WTC11 (cell line): Measurements from ENCODE around the gene FSHR. TPM values are rescaled to one million over a fixed set of nuclear protein-coding genes. Genes with fewer than 3 reads are reported as not detected.

Experiments used
- ATAC-seq: fragments of 200-7000 bp; cut with Tn5 transposase; 2 replicates; pipeline ENCODE4 v1.10.0; 2021; ENCODE audit warnings: mild to moderate bottlenecking, moderate library complexity
- CTCF ChIA-PET: fragments of 300-600 bp; sonication (Branson Sonifier 250); formaldehyde crosslinking; loops from one replicate; lab custom pipeline; 2021; ENCODE audit warnings: antibody characterized with exemption; lab: Charles Lee
- POLR2A ChIA-PET: fragments of 350-600 bp; sonication (Branson Sonifier 250); formaldehyde crosslinking; loops from one replicate; lab custom pipeline; 2021; ENCODE audit warnings: antibody characterized with exemption; lab: Charles Lee
- DNase-seq: peaks from one replicate; pipeline ENCODE4 v3.0.0; 2021; ENCODE audit warnings: low spot score
- H3K27ac Mint-ChIP-seq: 2 replicates; pipeline ENCODE4 v1.8.0; 2021; ENCODE audit warnings: mixed read lengths
- H3K27me3 Mint-ChIP-seq: 2 replicates; pipeline ENCODE4 v1.8.0; 2021; ENCODE audit warnings: low read depth, mild to moderate bottlenecking, moderate library complexity, mixed read lengths
- H3K36me3 Mint-ChIP-seq: 2 replicates; pipeline ENCODE4 v1.8.0; 2021; ENCODE audit warnings: mixed read lengths
- H3K4me1 Mint-ChIP-seq: 2 replicates; pipeline ENCODE4 v1.8.0; 2022; ENCODE audit warnings: mixed read lengths
- H3K4me3 Mint-ChIP-seq: 2 replicates; pipeline ENCODE4 v1.8.0; 2021; ENCODE audit warnings: mild to moderate bottlenecking, moderate library complexity, mixed read lengths
- H3K9me3 Mint-ChIP-seq: 2 replicates; pipeline ENCODE4 v1.8.0; 2021; ENCODE audit warnings: mixed read lengths
- AR ChIP-seq: fragments of 250-450 bp; sonication (Bioruptor Pico); IDR thresholded peaks from 2 replicates; pipeline ENCODE4 v1.9.0; 2021; ENCODE audit warnings: mild to moderate bottlenecking
- CBFB ChIP-seq: sonication (generic); formaldehyde crosslinking; IDR thresholded peaks from 2 replicates; pipeline ENCODE4 v1.8.1; 2022; ENCODE audit warnings: mild to moderate bottlenecking, low read depth, missing genetic modification reagents
- CREB1 ChIP-seq: sonication (generic); formaldehyde crosslinking; IDR thresholded peaks from 2 replicates; pipeline ENCODE4 v1.8.0; 2023; ENCODE audit warnings: mild to moderate bottlenecking, missing genetic modification reagents
- EMX1 ChIP-seq: fragments of 250-450 bp; sonication (Bioruptor Pico); IDR thresholded peaks from 2 replicates; pipeline ENCODE4 v1.8.0; 2021; ENCODE audit warnings: mild to moderate bottlenecking
- JAZF1 ChIP-seq: fragments of 250-450 bp; sonication (Bioruptor Pico); IDR thresholded peaks from 2 replicates; pipeline ENCODE4 v1.9.0; 2021; ENCODE audit warnings: moderate library complexity, mild to moderate bottlenecking, inconsistent platforms
- KAT7 ChIP-seq: sonication (generic); formaldehyde crosslinking; IDR thresholded peaks from 2 replicates; pipeline ENCODE4 v1.8.1; 2023; ENCODE audit warnings: missing genetic modification reagents, mild to moderate bottlenecking, borderline replicate concordance
- NFYB ChIP-seq: sonication (generic); formaldehyde crosslinking; conservative IDR thresholded peaks from 2 replicates; pipeline ENCODE4 v1.8.0; 2022; ENCODE audit warnings: low read depth, missing genetic modification reagents
- NR1H2 ChIP-seq: sonication (generic); formaldehyde crosslinking; IDR thresholded peaks from 2 replicates; pipeline ENCODE4 v1.9.0; 2021; ENCODE audit warnings: mild to moderate bottlenecking, moderate library complexity, missing genetic modification reagents
- PREB ChIP-seq: sonication (generic); formaldehyde crosslinking; IDR thresholded peaks from 2 replicates; pipeline ENCODE4 v1.8.1; 2022; ENCODE audit warnings: mild to moderate bottlenecking, missing genetic modification reagents, moderate library complexity, borderline replicate concordance
- RELA ChIP-seq: sonication (generic); formaldehyde crosslinking; IDR thresholded peaks from 2 replicates; pipeline ENCODE4 v1.8.1; 2022; ENCODE audit warnings: missing genetic modification reagents, mild to moderate bottlenecking, borderline replicate concordance
- SOX15 ChIP-seq: fragments of 250-450 bp; sonication (Bioruptor Pico); IDR thresholded peaks from 2 replicates; pipeline ENCODE4 v1.9.0; 2021; ENCODE audit warnings: mild to moderate bottlenecking
- USF1 ChIP-seq: sonication (generic); formaldehyde crosslinking; IDR thresholded peaks from 2 replicates; pipeline ENCODE4 v1.8.0; 2022; ENCODE audit warnings: mild to moderate bottlenecking, missing genetic modification reagents
- ZNF121 ChIP-seq: sonication (generic); formaldehyde crosslinking; IDR thresholded peaks from 2 replicates; pipeline ENCODE4 v1.8.0; 2023; ENCODE audit warnings: missing genetic modification reagents
- ZNF416 ChIP-seq: fragments of 250-450 bp; sonication (Bioruptor Pico); IDR thresholded peaks from 2 replicates; pipeline ENCODE4 v1.9.0; 2021; ENCODE audit warnings: mild to moderate bottlenecking, inconsistent platforms
- ZNF423 ChIP-seq: fragments of 250-450 bp; sonication (Bioruptor Pico); IDR thresholded peaks from 2 replicates; pipeline ENCODE4 v2.1.2; 2022; ENCODE audit warnings: mild to moderate bottlenecking, moderate library complexity
- ZSCAN18 ChIP-seq: fragments of 250-450 bp; sonication (Bioruptor Pico); IDR thresholded peaks from 2 replicates; pipeline ENCODE4 v2.1.2; 2022; ENCODE audit warnings: mild to moderate bottlenecking, moderate library complexity
- total RNA-seq: library from RNA; stranded (reverse); gene quantifications from 3 replicates; pipeline ENCODE4 v1.2.3, GENCODE V29; 2021
- TF ChIP-seq, protein P1 (sequence below): sonication (generic); formaldehyde crosslinking; IDR thresholded peaks from 2 replicates; pipeline ENCODE4 v1.8.0; 2022; ENCODE audit warnings: mild to moderate bottlenecking, missing genetic modification reagents
- TF ChIP-seq, protein P2 (sequence below): fragments of 250-450 bp; sonication (Bioruptor Pico); IDR thresholded peaks from 2 replicates; pipeline ENCODE4 v1.8.0; 2021; ENCODE audit warnings: mild to moderate bottlenecking
- TF ChIP-seq, protein P3 (sequence below): fragments of 250-450 bp; sonication (Bioruptor Pico); IDR thresholded peaks from 2 replicates; pipeline ENCODE4 v1.9.0; 2021; ENCODE audit warnings: mild to moderate bottlenecking
- TF ChIP-seq, protein P4 (sequence below): sonication (generic); formaldehyde crosslinking; IDR thresholded peaks from 2 replicates; pipeline ENCODE4 v1.8.1; 2022; ENCODE audit warnings: mild to moderate bottlenecking, moderate library complexity, missing genetic modification reagents
- TF ChIP-seq, protein P5 (sequence below): sonication (generic); formaldehyde crosslinking; IDR thresholded peaks from 2 replicates; pipeline ENCODE4 v1.8.0; 2023; ENCODE audit warnings: missing genetic modification reagents
- TF ChIP-seq, protein P6 (sequence below): sonication (generic); formaldehyde crosslinking; IDR thresholded peaks from 2 replicates; pipeline ENCODE4 v1.8.1; 2022; ENCODE audit warnings: low read depth, missing genetic modification reagents, borderline replicate concordance

Gene FSHR
- total RNA-seq, 1 experiment from 2014 or later: not detected

DNA sequence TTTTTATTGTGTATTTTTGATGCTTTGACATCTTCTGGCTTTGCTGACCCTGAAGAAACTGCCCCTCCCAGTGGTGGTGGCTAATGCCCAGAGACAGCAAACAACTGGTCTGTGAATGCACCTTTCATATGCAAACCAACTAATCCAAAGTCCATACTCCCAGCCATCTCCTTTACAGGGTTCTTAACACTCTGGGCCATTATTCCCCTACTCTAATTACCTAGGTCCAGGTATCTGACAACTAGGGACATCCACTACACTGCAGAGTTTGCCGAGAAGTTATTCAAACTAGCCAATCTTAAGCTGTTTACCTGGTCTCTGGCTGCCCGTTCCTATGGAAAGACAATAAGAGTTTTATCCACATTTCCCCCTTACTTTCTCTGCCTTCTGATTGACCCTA lies 73.6 kb downstream of the FSHR start (continued):
- TF ChIP-seq SOX15 (CRISPR knock-in tag) (no peak), RELA (CRISPR knock-in tag) (no peak), NR1H2 (CRISPR knock-in tag) (no peak), JAZF1 (CRISPR knock-in tag) (no peak), USF1 (CRISPR knock-in tag) (no peak), ZNF423 (CRISPR knock-in tag) (0 out of 2 replicates have a peak, but pooled peaks have one; percentile 37)
- TF ChIP-seq, protein P1, sequence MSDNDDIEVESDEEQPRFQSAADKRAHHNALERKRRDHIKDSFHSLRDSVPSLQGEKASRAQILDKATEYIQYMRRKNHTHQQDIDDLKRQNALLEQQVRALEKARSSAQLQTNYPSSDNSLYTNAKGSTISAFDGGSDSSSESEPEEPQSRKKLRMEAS (CRISPR knock-in tag): no peak

- Mint-ChIP-seq H3K4me1 (no peaks in the 10 kb centered on the region; the same call in 1 of the 2 replicates), H3K27me3 (no peaks in the 10 kb centered on the region; the same call in 1 of the 2 replicates), H3K9me3 (peaks cover 15% of the 10 kb centered on the region), H3K27ac (no peak overlapping the region), H3K4me3 (no peak overlapping the region), H3K36me3 (peaks cover 4% of the 10 kb centered on the region)
- CTCF ChIA-PET: no interaction called here
- ATAC-seq (no peak), DNase-seq (no peak)
- POLR2A ChIA-PET: no interaction called here
- TF ChIP-seq AR (CRISPR knock-in tag): no peak
- TF ChIP-seq ZSCAN18: no peak
- TF ChIP-seq CBFB (CRISPR knock-in tag): no peak
- TF ChIP-seq ZNF121 (CRISPR knock-in tag): no peak
- TF ChIP-seq ZNF416 (CRISPR knock-in tag): no peak
- TF ChIP-seq, protein P2, sequence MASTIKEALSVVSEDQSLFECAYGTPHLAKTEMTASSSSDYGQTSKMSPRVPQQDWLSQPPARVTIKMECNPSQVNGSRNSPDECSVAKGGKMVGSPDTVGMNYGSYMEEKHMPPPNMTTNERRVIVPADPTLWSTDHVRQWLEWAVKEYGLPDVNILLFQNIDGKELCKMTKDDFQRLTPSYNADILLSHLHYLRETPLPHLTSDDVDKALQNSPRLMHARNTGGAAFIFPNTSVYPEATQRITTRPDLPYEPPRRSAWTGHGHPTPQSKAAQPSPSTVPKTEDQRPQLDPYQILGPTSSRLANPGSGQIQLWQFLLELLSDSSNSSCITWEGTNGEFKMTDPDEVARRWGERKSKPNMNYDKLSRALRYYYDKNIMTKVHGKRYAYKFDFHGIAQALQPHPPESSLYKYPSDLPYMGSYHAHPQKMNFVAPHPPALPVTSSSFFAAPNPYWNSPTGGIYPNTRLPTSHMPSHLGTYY (CRISPR knock-in tag): no peak
- TF ChIP-seq ZNF423 (CRISPR knock-in tag): no peak
- TF ChIP-seq, protein P3, sequence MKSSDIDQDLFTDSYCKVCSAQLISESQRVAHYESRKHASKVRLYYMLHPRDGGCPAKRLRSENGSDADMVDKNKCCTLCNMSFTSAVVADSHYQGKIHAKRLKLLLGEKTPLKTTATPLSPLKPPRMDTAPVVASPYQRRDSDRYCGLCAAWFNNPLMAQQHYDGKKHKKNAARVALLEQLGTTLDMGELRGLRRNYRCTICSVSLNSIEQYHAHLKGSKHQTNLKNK (CRISPR knock-in tag): no peak
- no peak for TF ChIP-seq PREB (CRISPR knock-in tag)
- TF ChIP-seq EMX1: no peak
These were observed 83.6 kb downstream of the FSHR start for GRCh38 chr2:49070716-49071115.

- DNase-seq (no peak), ATAC-seq (no peak)
- Mint-ChIP-seq H3K4me3 (no peak overlapping the region), H3K27ac (no peak overlapping the region), H3K27me3 (no peaks in the 10 kb centered on the region; the same call in 1 of the 2 replicates), H3K9me3 (peaks cover 11% of the 10 kb centered on the region), H3K36me3 (0 out of 2 replicates have a peak, but pooled peaks cover 2% of the 10 kb centered on the region), H3K4me1 (no peaks in the 10 kb centered on the region; the same call in 1 of the 2 replicates)
- POLR2A ChIA-PET: no interaction called here
- CTCF ChIA-PET: no interaction called here
- no peak for TF ChIP-seq JAZF1 (CRISPR knock-in tag)
- TF ChIP-seq, protein P4, sequence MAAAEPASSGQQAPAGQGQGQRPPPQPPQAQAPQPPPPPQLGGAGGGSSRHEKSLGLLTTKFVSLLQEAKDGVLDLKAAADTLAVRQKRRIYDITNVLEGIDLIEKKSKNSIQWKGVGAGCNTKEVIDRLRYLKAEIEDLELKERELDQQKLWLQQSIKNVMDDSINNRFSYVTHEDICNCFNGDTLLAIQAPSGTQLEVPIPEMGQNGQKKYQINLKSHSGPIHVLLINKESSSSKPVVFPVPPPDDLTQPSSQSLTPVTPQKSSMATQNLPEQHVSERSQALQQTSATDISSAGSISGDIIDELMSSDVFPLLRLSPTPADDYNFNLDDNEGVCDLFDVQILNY (CRISPR knock-in tag): no peak
- TF ChIP-seq, protein P5, sequence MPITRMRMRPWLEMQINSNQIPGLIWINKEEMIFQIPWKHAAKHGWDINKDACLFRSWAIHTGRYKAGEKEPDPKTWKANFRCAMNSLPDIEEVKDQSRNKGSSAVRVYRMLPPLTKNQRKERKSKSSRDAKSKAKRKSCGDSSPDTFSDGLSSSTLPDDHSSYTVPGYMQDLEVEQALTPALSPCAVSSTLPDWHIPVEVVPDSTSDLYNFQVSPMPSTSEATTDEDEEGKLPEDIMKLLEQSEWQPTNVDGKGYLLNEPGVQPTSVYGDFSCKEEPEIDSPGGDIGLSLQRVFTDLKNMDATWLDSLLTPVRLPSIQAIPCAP (CRISPR knock-in tag): no peak
- TF ChIP-seq, protein P6, sequence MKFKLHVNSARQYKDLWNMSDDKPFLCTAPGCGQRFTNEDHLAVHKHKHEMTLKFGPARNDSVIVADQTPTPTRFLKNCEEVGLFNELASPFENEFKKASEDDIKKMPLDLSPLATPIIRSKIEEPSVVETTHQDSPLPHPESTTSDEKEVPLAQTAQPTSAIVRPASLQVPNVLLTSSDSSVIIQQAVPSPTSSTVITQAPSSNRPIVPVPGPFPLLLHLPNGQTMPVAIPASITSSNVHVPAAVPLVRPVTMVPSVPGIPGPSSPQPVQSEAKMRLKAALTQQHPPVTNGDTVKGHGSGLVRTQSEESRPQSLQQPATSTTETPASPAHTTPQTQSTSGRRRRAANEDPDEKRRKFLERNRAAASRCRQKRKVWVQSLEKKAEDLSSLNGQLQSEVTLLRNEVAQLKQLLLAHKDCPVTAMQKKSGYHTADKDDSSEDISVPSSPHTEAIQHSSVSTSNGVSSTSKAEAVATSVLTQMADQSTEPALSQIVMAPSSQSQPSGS (CRISPR knock-in tag): no peak
- no peak for TF ChIP-seq EMX1
- no peak for TF ChIP-seq KAT7
- TF ChIP-seq CREB1 (CRISPR knock-in tag): no peak
- TF ChIP-seq NFYB (CRISPR knock-in tag): no peak
These were observed 84.5 kb downstream of the FSHR start for GRCh38 chr2:49069829-49070228.
